GM12878 (cell line): Measurements from ENCODE around the gene NFU1. TPM values are rescaled to one million over a fixed set of nuclear protein-coding genes. Genes with fewer than 3 reads are reported as not detected.

ENCODE experiments used
- ATAC-seq: fragments of 200-7000 bp; cut with Tn5 transposase; 3 replicates; pipeline ENCODE4 v1.9.1; 2020; ENCODE audit warnings: mild to moderate bottlenecking, moderate library complexity
- BruUV-seq: library from RNA; stranded (reverse); fragments of 400-500 nt; replicated peaks from 2 replicates; lab custom pipeline; 2021; lab: Mats Ljungman, UMichigan
- CTCF ChIA-PET: fragments of 300-600 bp; sonication (Branson Sonifier 250); formaldehyde crosslinking; extraction: SDS; loops from one replicate; lab custom pipeline; 2021; ENCODE audit warnings: inconsistent platforms; lab: Yijun Ruan, JAX
- POLR2A ChIA-PET: fragments of 350-600 bp; formaldehyde crosslinking; extraction: SDS; loops from one replicate; lab custom pipeline; 2021; ENCODE audit warnings: inconsistent platforms; lab: Charles Lee
- RAD21 ChIA-PET: fragments of 300-600 bp; sonication (Branson Sonifier 250); formaldehyde crosslinking; loops from one replicate; lab custom pipeline; 2023; ENCODE audit warnings: antibody characterized with exemption; ENCODE audit not compliant: unreplicated experiment; lab: Charles Lee
- SMC1A ChIA-PET: fragments of 300-600 bp; sonication (Branson Sonifier 250); formaldehyde crosslinking; loops from one replicate; lab custom pipeline; 2023; ENCODE audit not compliant: unreplicated experiment, uncharacterized antibody; lab: Charles Lee
- DNase-seq: peaks from one replicate; pipeline ENCODE4 v3.0.0-alpha.2; 2011; ENCODE audit warnings: low read depth, low spot score
- FAIRE-seq: peaks from 3 replicates; lab custom pipeline; 2011; peaks lifted over from hg19 to GRCh38; lab: Jason Lieb, UNC
- H2AFZ ChIP-seq: 2 replicates; pipeline ENCODE4 v1.6.0; 2011; ENCODE audit warnings: low read depth, low read length, control low read depth; ENCODE audit not compliant: control insufficient read depth
- H3K27ac ChIP-seq: 2 replicates; pipeline ENCODE4 v1.5.1; 2011; ENCODE audit warnings: control low read depth; ENCODE audit not compliant: control insufficient read depth, insufficient read depth
- H3K27me3 ChIP-seq, 2 experiments: replicated peaks in 1 of 2; 2 replicates each; pipeline versions ENCODE4 v1.6.0 to v1.6.1; 2011; ENCODE audit warnings: low read length in 1 of 2; ENCODE audit not compliant: control insufficient read depth in 2 of 2, insufficient read depth in 2 of 2
- H3K36me3 ChIP-seq, 2 experiments: 2 replicates each; pipeline ENCODE4 v1.5.1; 2011; ENCODE audit warnings: low read length in 1 of 2; ENCODE audit not compliant: control insufficient read depth in 2 of 2, insufficient read depth in 2 of 2
- H3K4me1 ChIP-seq: 2 replicates; pipeline ENCODE4 v1.6.1; 2011; ENCODE audit warnings: mild to moderate bottlenecking, low read length, moderate library complexity, mixed read lengths; ENCODE audit not compliant: control insufficient read depth, insufficient read depth
- H3K4me2 ChIP-seq: 2 replicates; pipeline ENCODE4 v1.6.0; 2011; ENCODE audit warnings: control low read depth; ENCODE audit not compliant: control insufficient read depth, insufficient read depth
- H3K4me3 ChIP-seq: fragments of 200-600 bp; sonication (generic); 2 replicates; pipeline ENCODE4 v1.5.1; 2016
- H3K79me2 ChIP-seq: 2 replicates; pipeline ENCODE4 v1.6.0; 2011; ENCODE audit warnings: low read length; ENCODE audit not compliant: control insufficient read depth, insufficient read depth
- H3K9ac ChIP-seq: 2 replicates; pipeline ENCODE4 v1.8.0; 2011; ENCODE audit warnings: low read length, control low read depth, mixed read lengths; ENCODE audit not compliant: control insufficient read depth, insufficient read depth
- H3K9me3 ChIP-seq: replicated peaks from 3 replicates; pipeline ENCODE4 v1.5.1; 2011; ENCODE audit warnings: mild to moderate bottlenecking, low read length; ENCODE audit not compliant: control insufficient read depth, insufficient read depth
- H4K20me1 ChIP-seq: 2 replicates; pipeline ENCODE4 v1.6.0; 2011; ENCODE audit not compliant: control insufficient read depth, insufficient read depth
- CBX3 ChIP-seq: fragments of 200-600 bp; sonication (generic); IDR thresholded peaks from 2 replicates; pipeline ENCODE4 v1.6.1; 2016; ENCODE audit warnings: low read depth, borderline replicate concordance
- CEBPB ChIP-seq, 2 experiments: fragments of 150-350 bp in 1 of 2; IDR thresholded peaks; 2 replicates each; pipeline ENCODE4 v1.6.1; 2012 to 2014; ENCODE audit warnings: low read depth in 2 of 2, low read length in 2 of 2, borderline replicate concordance in 1 of 2, inconsistent platforms in 1 of 2
- HDAC2 ChIP-seq: fragments of 200-600 bp; sonication (generic); IDR thresholded peaks from 2 replicates; pipeline ENCODE4 v1.6.1; 2017
- NFXL1 ChIP-seq: fragments of 450-650 bp; IDR thresholded peaks from 2 replicates; pipeline ENCODE4 v1.6.1; 2017; ENCODE audit warnings: antibody characterized with exemption, mild to moderate bottlenecking, borderline replicate concordance
- NFYB ChIP-seq: IDR thresholded peaks from 2 replicates; pipeline ENCODE4 v1.6.1; 2011; ENCODE audit warnings: low read depth, mild to moderate bottlenecking, low read length, improper control_type of control experiment, moderate library complexity; ENCODE audit not compliant: insufficient read depth
- NR2C1 ChIP-seq: fragments of 450-650 bp; IDR thresholded peaks from 2 replicates; pipeline ENCODE4 v1.6.1; 2017; ENCODE audit warnings: antibody characterized with exemption, mild to moderate bottlenecking, moderate library complexity
- RUNX3 ChIP-seq: IDR thresholded peaks from 2 replicates; pipeline ENCODE4 v1.6.1; 2012; ENCODE audit warnings: low read length, inconsistent platforms
- TCF7 ChIP-seq: IDR thresholded peaks from 2 replicates; pipeline ENCODE4 v1.6.1; 2014; ENCODE audit warnings: antibody characterized with exemption, borderline replicate concordance
- ZNF274 ChIP-seq: IDR thresholded peaks from one replicate; pipeline ENCODE4 v1.8.0; 2011; ENCODE audit not compliant: insufficient read length, insufficient read depth
- WGBS: methylation state at CpG from one replicate; pipeline ENCODE4 v1.1.6; 2016; ENCODE audit warnings: low lambda C conversion rate; ENCODE audit not compliant: insufficient replicate concordance, insufficient coverage; ENCODE audit errors: missing lambda C conversion rate; 5-methylcytosine and 5-hydroxymethylcytosine counted together
- in situ Hi-C: fragments of 300-500 bp; cut with MboI; formaldehyde crosslinking; loops from 9 replicates; pipeline ENCODE4 v1.14.3; 2018; ENCODE audit warnings: mixed read lengths
- intact Hi-C: fragments of 100-400 bp; cut with micrococcal nuclease; formaldehyde crosslinking; loops from one replicate; pipeline ENCODE4 v1.14.2; 2022; ENCODE audit not compliant: unreplicated experiment
- polyA plus RNA-seq, 11 experiments: library from polyadenylated mRNA; depleted of rRNA in 4 of 11; unstranded in 6 of 11; stranded (reverse) in 5 of 11; fragments of >200 nt; fragmentation: Nextera tagmentation in 4 of 11; fragmentation: Illumina TruSeq in 1 of 11; extraction: Ambion mirVana in 4 of 11; extraction: Trizol in 1 of 11; gene quantifications; 1 replicate in 1 of 11; 2 replicates in 10 of 11; pipeline versions ENCODE4 v1.2.1 to v1.2.3, GENCODE V29; 2011 to 2016; ENCODE audit warnings: inconsistent platforms in 2 of 11, missing spikeins in 2 of 11, low read depth in 1 of 11
- total RNA-seq, 4 experiments: library from RNA; depleted of rRNA in 3 of 4; stranded (reverse); fragments of >200 nt in 3 of 4; fragmentation: Illumina TruSeq in 1 of 4; extraction: Trizol in 1 of 4; gene quantifications; 2 replicates each; pipeline versions ENCODE4 v1.2.1 to v1.2.3, GENCODE V29; 2013 to 2021

NFU1 gene
- total and polyA plus RNA-seq, 10 of the 15 experiments (the other 5 are each of a cell fraction or from before 2014, with no cell fraction given), result 27.3 to 86.0 (median 41.5) TPM

- TF ChIP-seq NR2C1, result no peak
- no peak for TF ChIP-seq CBX3
- no peak for TF ChIP-seq NFYB
- no peak for TF ChIP-seq ZNF274
- TF ChIP-seq HDAC2, result no peak
- TF ChIP-seq TCF7, result no peak
- TF ChIP-seq CEBPB (IDR thresholded peaks at IDR 0.05; ENCODE audit: borderline replicate concordance in 1 of 2, low read depth in 2 of 2, low read length in 2 of 2), result no peak
- in situ Hi-C loops (no loop called here), intact Hi-C loops (no loop called here)
- no peaks in the 10 kb centered on the region for H3K9me3 ChIP-seq
- H3K36me3 ChIP-seq, result peaks cover 0 to 6% of the 10 kb centered on the region in 2 experiments; a peak in 3 of 4 replicates
- H3K4me2 ChIP-seq, result no peak overlapping the region
- H2AFZ ChIP-seq, result no peak overlapping the region
- ChIA-PET SMC1A (no interaction called here), CTCF (no interaction called here), POLR2A (no interaction called here), RAD21 (no interaction called here)
- no peaks in the 10 kb centered on the region for H3K4me1 ChIP-seq
- FAIRE-seq (no peak), ATAC-seq (no peak), DNase-seq (no peak)
- H3K27me3 ChIP-seq, result no peaks in the 10 kb centered on the region
- no peaks in the 10 kb centered on the region for H4K20me1 ChIP-seq
- 75% methylated on average over 3 of the region's 3 CpGs for WGBS
- no TSS peak for BruUV-seq
- H3K9ac ChIP-seq, result no peak overlapping the region
- no peak overlapping the region for H3K4me3 ChIP-seq
- no peaks in the 10 kb centered on the region for H3K79me2 ChIP-seq
- H3K27ac ChIP-seq, result no peak overlapping the region
Measured at GRCh38 chr2:69469375-69469774, 32.1 kb upstream of the NFU1 start.

DNA sequence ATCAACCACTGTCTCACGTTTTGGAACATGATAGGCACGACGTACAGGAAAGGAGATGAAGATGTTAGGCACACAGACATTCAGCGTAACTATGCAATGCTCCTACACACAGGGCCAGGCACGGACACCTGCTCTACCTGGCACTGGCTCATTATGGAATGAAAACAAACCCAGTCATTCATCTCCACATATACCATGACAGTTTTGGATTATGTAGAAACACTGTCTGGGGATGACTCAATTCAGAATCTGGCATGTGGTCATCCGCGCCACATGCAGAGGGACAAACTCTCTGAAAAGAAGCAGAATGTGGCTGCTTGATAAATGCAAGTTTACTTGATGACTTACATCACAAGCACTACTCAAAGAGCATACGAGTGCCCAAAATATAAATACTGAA is 29.5 kb upstream of the NFU1 start:
- DNase-seq, result no peak
- Histone ChIP-seq H3K4me2 (no peak overlapping the region), H3K79me2 (no peaks in the 10 kb centered on the region), H3K4me1 (no peaks in the 10 kb centered on the region), H2AFZ (no peak overlapping the region), H4K20me1 (no peaks in the 10 kb centered on the region), H3K9me3 (no peaks in the 10 kb centered on the region), H3K27me3 (no peaks in the 10 kb centered on the region), H3K36me3 (no peaks in the 10 kb centered on the region; a peak in 1 of 4 replicates), H3K9ac (no peak overlapping the region), H3K27ac (no peak overlapping the region), H3K4me3 (no peak overlapping the region)
- ATAC-seq, result no peak
- TF ChIP-seq NFXL1 (no peak), RUNX3 (peak; percentile 41; the same call in 1 of the 2 replicates)
- ChIA-PET SMC1A (interaction anchor here (2.1 kb wide), 1 partner anchor 11 kb away, joined by 7 read pairs; no protein-coding TSS in a partner anchor), CTCF (interaction anchor here (1.0 kb wide), 1 partner anchor 9 kb away, joined by 3 read pairs; no protein-coding TSS in a partner anchor), POLR2A (no interaction called here), RAD21 (no interaction called here)
- intact Hi-C loops (no loop called here), in situ Hi-C loops (no loop called here)
- WGBS, result 77% methylated on average over 8 of the region's 8 CpGs
- BruUV-seq, result no TSS peak
- no peak for FAIRE-seq
